K562 (cell line): ENCODE measurements around the gene EME2. TPM values are rescaled to one million over a fixed set of nuclear protein-coding genes. Genes with fewer than 3 reads are reported as not detected.

Source experiments
- BRD9 ChIP-seq: fragments of 450-650 bp; IDR thresholded peaks from 2 replicates; pipeline ENCODE4 v1.6.1; 2018; ENCODE audit warnings: low read depth; ENCODE audit not compliant: partially characterized antibody
- CXXC5 ChIP-seq: fragments of 250-450 bp; sonication (Bioruptor Pico); IDR thresholded peaks from 2 replicates; pipeline ENCODE4 v1.8.0; 2022; ENCODE audit warnings: inconsistent platforms, mild to moderate bottlenecking, moderate library complexity
- DPF2 ChIP-seq: fragments of 450-650 bp; IDR thresholded peaks from 2 replicates; pipeline ENCODE4 v1.6.1; 2016
- FOS ChIP-seq: IDR thresholded peaks from 3 replicates; pipeline ENCODE4 v1.6.1; 2011; ENCODE audit not compliant: insufficient read length; ENCODE audit errors: extremely low read depth
- HDAC2 ChIP-seq: fragments of 450-650 bp; IDR thresholded peaks from 2 replicates; pipeline ENCODE4 v1.6.1; 2016; ENCODE audit warnings: mild to moderate bottlenecking
- HIVEP1 ChIP-seq: fragments of 250-450 bp; sonication (Bioruptor Pico); IDR thresholded peaks from 2 replicates; pipeline ENCODE4 v1.4.0; 2020; ENCODE audit warnings: mild to moderate bottlenecking
- KDM5B ChIP-seq: fragments of 200-600 bp; sonication (generic); IDR thresholded peaks from 2 replicates; pipeline ENCODE4 v1.6.1; 2012; ENCODE audit warnings: low read depth, mild to moderate bottlenecking, moderate library complexity, low read length, control low read depth, inconsistent platforms; ENCODE audit not compliant: insufficient replicate concordance
- MCM3 ChIP-seq: fragments of 450-650 bp; IDR thresholded peaks from 2 replicates; pipeline ENCODE4 v1.6.1; 2016
- MEIS2 ChIP-seq: fragments of 450-650 bp; IDR thresholded peaks from 2 replicates; pipeline ENCODE4 v1.6.1; 2014; ENCODE audit warnings: mild to moderate bottlenecking; ENCODE audit not compliant: partially characterized antibody
- NCOA4 ChIP-seq: fragments of 450-650 bp; IDR thresholded peaks from 2 replicates; pipeline ENCODE4 v1.6.1; 2018; ENCODE audit warnings: mild to moderate bottlenecking; ENCODE audit not compliant: partially characterized antibody
- PHB ChIP-seq: fragments of 250-450 bp; sonication (Bioruptor Pico); IDR thresholded peaks from 2 replicates; pipeline ENCODE4 v1.5.0; 2021
- RBM25 ChIP-seq: fragments of 200-400 bp; formaldehyde crosslinking; IDR thresholded peaks from 2 replicates; pipeline ENCODE4 v1.6.1; 2018; ENCODE audit warnings: low read length, low read depth, moderate library complexity; ENCODE audit not compliant: severe bottlenecking
- RNF2 ChIP-seq: sonication (generic); IDR thresholded peaks from 2 replicates; pipeline ENCODE4 v1.6.1; 2016
- SIRT6 ChIP-seq: IDR thresholded peaks from one replicate; pipeline ENCODE4 v1.6.1; 2012; ENCODE audit warnings: low read depth, mild to moderate bottlenecking, control low read depth, inconsistent platforms, low read length, moderate library complexity
- ZZZ3 ChIP-seq: fragments of 450-650 bp; IDR thresholded peaks from 2 replicates; pipeline ENCODE4 v1.6.1; 2016; ENCODE audit warnings: antibody characterized with exemption, mild to moderate bottlenecking, moderate library complexity
- polyA plus RNA-seq, 8 experiments: library from polyadenylated mRNA; depleted of rRNA in 4 of 8; stranded (reverse) in 5 of 8; unstranded in 3 of 8; fragments of >200 nt; fragmentation: Nextera tagmentation in 2 of 8; fragmentation: Illumina TruSeq in 1 of 8; extraction: Ambion mirVana in 2 of 8; extraction: Trizol in 1 of 8; gene quantifications; 2 replicates each; pipeline versions ENCODE4 v1.2.1 to v1.2.3, GENCODE V29; 2011 to 2014; ENCODE audit warnings: inconsistent platforms in 1 of 8, missing spikeins in 1 of 8
- total RNA-seq, 7 experiments: library from RNA; depleted of rRNA in 6 of 7; stranded (reverse); fragments of >200 nt in 6 of 7; fragmentation: Illumina TruSeq in 2 of 7; extraction: Trizol in 2 of 7; gene quantifications; 2 replicates each; pipeline versions ENCODE4 v1.2.1 to v1.2.3, GENCODE V29; 2011 to 2021; ENCODE audit warnings: low replicate concordance in 1 of 7
- TF ChIP-seq, protein P1 (sequence below): fragments of 150-350 bp; IDR thresholded peaks from 2 replicates; pipeline ENCODE4 v1.6.1; 2014; ENCODE audit warnings: low read depth, mild to moderate bottlenecking, low read length, borderline replicate concordance
- TF ChIP-seq, protein P2 (sequence below): IDR thresholded peaks from 3 replicates; pipeline ENCODE4 v1.6.1; 2011; ENCODE audit warnings: borderline replicate concordance, mild to moderate bottlenecking, moderate library complexity; ENCODE audit not compliant: insufficient read length; ENCODE audit errors: extremely low read depth
- TF ChIP-seq, protein P3 (sequence below): IDR thresholded peaks from 2 replicates; pipeline ENCODE4 v1.6.1; 2011; ENCODE audit not compliant: insufficient read length; ENCODE audit errors: extremely low read depth
- TF ChIP-seq, protein P4 (sequence below), 2 experiments: fragments of 250-450 bp in 1 of 2; fragments of 450-650 bp in 1 of 2; sonication (Bioruptor Pico) in 1 of 2; IDR thresholded peaks; 2 replicates each; pipeline versions ENCODE4 v1.6.1 to v1.8.0; 2016 to 2021; ENCODE audit warnings: mild to moderate bottlenecking in 2 of 2, moderate library complexity in 2 of 2, missing compliant biosample characterization in 1 of 2, missing genetic modification characterization in 1 of 2
- TF ChIP-seq, protein P5 (sequence below): fragments of 450-650 bp; IDR thresholded peaks from 2 replicates; pipeline ENCODE4 v1.6.1; 2017; ENCODE audit warnings: mild to moderate bottlenecking, moderate library complexity

The EME2 gene
- total and polyA plus RNA-seq, 9 of the 15 experiments (the other 6 are each of a cell fraction or from before 2014, with no cell fraction given) = 0.35 to 19.9 (median 3.5) TPM

DNA sequence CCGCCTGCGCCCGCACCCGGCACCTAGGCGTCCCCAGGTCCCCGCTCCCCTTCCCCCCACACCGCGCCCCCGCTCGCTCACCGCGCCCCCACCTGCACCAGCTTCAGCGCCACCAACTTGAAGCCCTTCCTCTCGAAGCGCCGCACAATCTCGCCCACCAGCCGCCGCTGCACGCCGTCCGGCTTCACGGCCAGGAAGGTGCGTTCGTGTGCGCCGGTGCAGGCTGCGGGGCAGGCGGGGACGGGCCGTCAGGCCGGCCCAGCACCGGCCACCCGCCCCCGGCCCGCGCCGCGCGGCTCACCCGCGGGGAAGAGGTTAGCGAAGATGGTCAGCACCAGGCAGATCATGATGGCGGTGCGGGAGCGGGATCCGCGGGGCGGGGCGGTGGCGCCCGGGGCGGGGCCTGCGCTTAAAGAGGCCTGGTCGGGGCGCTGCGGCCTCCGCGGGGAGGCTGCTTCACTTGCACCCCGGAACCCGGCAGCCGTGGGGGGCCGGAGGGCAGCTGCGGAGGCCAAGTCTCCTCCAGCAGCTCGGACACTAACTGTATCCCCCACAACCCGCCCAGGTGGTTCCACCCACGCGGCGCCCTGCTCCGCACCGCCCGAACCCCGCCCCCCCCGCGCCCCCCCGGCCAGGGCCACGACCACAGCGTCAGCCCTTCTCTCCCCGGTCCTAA lies 1.3 kb upstream of the EME2 start, which contains the start of gene NME3 (continued):
- TF ChIP-seq NCOA4 (no peak), RBM25 (no peak), SIRT6 (no peak), KDM5B (peak; percentile 38), CXXC5 (CRISPR knock-in tag) (peak; percentile 44; the same call in 1 of the 2 replicates), PHB (CRISPR knock-in tag) (no peak), RNF2 (no peak), FOS (no peak), HIVEP1 (CRISPR knock-in tag) (no peak), HDAC2 (no peak), DPF2 (no peak), MEIS2 (no peak), ZZZ3 (no peak), MCM3 (no peak), BRD9 (no peak)
- TF ChIP-seq, protein P1, sequence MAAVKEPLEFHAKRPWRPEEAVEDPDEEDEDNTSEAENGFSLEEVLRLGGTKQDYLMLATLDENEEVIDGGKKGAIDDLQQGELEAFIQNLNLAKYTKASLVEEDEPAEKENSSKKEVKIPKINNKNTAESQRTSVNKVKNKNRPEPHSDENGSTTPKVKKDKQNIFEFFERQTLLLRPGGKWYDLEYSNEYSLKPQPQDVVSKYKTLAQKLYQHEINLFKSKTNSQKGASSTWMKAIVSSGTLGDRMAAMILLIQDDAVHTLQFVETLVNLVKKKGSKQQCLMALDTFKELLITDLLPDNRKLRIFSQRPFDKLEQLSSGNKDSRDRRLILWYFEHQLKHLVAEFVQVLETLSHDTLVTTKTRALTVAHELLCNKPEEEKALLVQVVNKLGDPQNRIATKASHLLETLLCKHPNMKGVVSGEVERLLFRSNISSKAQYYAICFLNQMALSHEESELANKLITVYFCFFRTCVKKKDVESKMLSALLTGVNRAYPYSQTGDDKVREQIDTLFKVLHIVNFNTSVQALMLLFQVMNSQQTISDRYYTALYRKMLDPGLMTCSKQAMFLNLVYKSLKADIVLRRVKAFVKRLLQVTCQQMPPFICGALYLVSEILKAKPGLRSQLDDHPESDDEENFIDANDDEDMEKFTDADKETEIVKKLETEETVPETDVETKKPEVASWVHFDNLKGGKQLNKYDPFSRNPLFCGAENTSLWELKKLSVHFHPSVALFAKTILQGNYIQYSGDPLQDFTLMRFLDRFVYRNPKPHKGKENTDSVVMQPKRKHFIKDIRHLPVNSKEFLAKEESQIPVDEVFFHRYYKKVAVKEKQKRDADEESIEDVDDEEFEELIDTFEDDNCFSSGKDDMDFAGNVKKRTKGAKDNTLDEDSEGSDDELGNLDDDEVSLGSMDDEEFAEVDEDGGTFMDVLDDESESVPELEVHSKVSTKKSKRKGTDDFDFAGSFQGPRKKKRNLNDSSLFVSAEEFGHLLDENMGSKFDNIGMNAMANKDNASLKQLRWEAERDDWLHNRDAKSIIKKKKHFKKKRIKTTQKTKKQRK = no peak
- TF ChIP-seq, protein P2, sequence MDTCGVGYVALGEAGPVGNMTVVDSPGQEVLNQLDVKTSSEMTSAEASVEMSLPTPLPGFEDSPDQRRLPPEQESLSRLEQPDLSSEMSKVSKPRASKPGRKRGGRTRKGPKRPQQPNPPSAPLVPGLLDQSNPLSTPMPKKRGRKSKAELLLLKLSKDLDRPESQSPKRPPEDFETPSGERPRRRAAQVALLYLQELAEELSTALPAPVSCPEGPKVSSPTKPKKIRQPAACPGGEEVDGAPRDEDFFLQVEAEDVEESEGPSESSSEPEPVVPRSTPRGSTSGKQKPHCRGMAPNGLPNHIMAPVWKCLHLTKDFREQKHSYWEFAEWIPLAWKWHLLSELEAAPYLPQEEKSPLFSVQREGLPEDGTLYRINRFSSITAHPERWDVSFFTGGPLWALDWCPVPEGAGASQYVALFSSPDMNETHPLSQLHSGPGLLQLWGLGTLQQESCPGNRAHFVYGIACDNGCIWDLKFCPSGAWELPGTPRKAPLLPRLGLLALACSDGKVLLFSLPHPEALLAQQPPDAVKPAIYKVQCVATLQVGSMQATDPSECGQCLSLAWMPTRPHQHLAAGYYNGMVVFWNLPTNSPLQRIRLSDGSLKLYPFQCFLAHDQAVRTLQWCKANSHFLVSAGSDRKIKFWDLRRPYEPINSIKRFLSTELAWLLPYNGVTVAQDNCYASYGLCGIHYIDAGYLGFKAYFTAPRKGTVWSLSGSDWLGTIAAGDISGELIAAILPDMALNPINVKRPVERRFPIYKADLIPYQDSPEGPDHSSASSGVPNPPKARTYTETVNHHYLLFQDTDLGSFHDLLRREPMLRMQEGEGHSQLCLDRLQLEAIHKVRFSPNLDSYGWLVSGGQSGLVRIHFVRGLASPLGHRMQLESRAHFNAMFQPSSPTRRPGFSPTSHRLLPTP = no peak
- TF ChIP-seq, protein P3, sequence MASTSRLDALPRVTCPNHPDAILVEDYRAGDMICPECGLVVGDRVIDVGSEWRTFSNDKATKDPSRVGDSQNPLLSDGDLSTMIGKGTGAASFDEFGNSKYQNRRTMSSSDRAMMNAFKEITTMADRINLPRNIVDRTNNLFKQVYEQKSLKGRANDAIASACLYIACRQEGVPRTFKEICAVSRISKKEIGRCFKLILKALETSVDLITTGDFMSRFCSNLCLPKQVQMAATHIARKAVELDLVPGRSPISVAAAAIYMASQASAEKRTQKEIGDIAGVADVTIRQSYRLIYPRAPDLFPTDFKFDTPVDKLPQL = no peak
- TF ChIP-seq, protein P4, sequence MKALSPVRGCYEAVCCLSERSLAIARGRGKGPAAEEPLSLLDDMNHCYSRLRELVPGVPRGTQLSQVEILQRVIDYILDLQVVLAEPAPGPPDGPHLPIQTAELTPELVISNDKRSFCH (CRISPR knock-in tag; IDR thresholded peaks at IDR 0.05) = no peak
- TF ChIP-seq, protein P4 (tag; IDR thresholded peaks at IDR 0.05) = no peak
- TF ChIP-seq, protein P5, sequence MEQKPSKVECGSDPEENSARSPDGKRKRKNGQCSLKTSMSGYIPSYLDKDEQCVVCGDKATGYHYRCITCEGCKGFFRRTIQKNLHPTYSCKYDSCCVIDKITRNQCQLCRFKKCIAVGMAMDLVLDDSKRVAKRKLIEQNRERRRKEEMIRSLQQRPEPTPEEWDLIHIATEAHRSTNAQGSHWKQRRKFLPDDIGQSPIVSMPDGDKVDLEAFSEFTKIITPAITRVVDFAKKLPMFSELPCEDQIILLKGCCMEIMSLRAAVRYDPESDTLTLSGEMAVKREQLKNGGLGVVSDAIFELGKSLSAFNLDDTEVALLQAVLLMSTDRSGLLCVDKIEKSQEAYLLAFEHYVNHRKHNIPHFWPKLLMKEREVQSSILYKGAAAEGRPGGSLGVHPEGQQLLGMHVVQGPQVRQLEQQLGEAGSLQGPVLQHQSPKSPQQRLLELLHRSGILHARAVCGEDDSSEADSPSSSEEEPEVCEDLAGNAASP = no peak
